22Rv1 (cell line): ENCODE data around the gene LURAP1L.
A peak's percentile ranks its signal among the peaks of the same experiment; 100 is the strongest.

Experiments used
- H3K27ac ChIP-seq: fragments of 450-650 bp; 2 replicates; pipeline ENCODE4 v1.5.1; 2017
- CTCF ChIP-seq: fragments of 450-650 bp; IDR thresholded peaks from 2 replicates; pipeline ENCODE4 v1.5.1; 2017; ENCODE audit warnings: mild to moderate bottlenecking
- ZFX ChIP-seq: fragments of 450-650 bp; IDR thresholded peaks from 2 replicates; pipeline ENCODE4 v1.6.1; 2017; ENCODE audit warnings: antibody characterized with exemption, borderline replicate concordance

LURAP1L gene

GRCh38 chr9:12785260-12785770 is 10.5 kb downstream of the LURAP1L start:
- no peak overlapping the region for H3K27ac ChIP-seq
- TF ChIP-seq ZFX, result no peak
- no peak for TF ChIP-seq CTCF

GRCh38 chr9:12785941-12786340 is 11.1 kb downstream of the LURAP1L start:
- H3K27ac ChIP-seq, result no peak overlapping the region
- no peak for TF ChIP-seq CTCF
- TF ChIP-seq ZFX, result no peak

- H3K27ac ChIP-seq, result no peak overlapping the region
- TF ChIP-seq ZFX (no peak), CTCF (no peak)
Measured at GRCh38 chr9:12790001-12790400, 15.2 kb downstream of the LURAP1L start.

- TF ChIP-seq ZFX, result no peak
- TF ChIP-seq CTCF, result no peak
Measured at GRCh38 chr9:12790883-12791282, 16.1 kb downstream of the LURAP1L start.

GRCh38 chr9:12794101-12794799 is 19.4 kb downstream of the LURAP1L start:
- no peak for TF ChIP-seq CTCF
- no peak for TF ChIP-seq ZFX
- H3K27ac ChIP-seq, result peak overlapping the region; percentile 16; the same call in 1 of the 2 replicates

More at GRCh38 chr9:12790883-12791282, 16.1 kb downstream of the LURAP1L start:
- no peak overlapping the region for H3K27ac ChIP-seq

GRCh38 chr9:12796601-12797000 is 21.8 kb downstream of the LURAP1L start:
- no peak overlapping the region for H3K27ac ChIP-seq
- no peak for TF ChIP-seq CTCF
- TF ChIP-seq ZFX, result no peak

- no peak overlapping the region for H3K27ac ChIP-seq
- TF ChIP-seq CTCF (no peak), ZFX (no peak)
Measured at GRCh38 chr9:12797037-12797436, 22.2 kb downstream of the LURAP1L start.
